HG03135 (cell line): ENCODE measurements around the gene NAA30.
A peak's percentile ranks its signal among the peaks of the same experiment; 100 is the strongest.

Source experiments
- ATAC-seq: cut with Tn5 transposase; IDR thresholded peaks from one replicate; pipeline ENCODE4 v1.9.1; 2021; ENCODE audit warnings: mild to moderate bottlenecking, moderate library complexity; ENCODE audit not compliant: unreplicated experiment

The NAA30 gene

GRCh38 chr14:57391517-57392195 lies 1.3 kb downstream of the NAA30 start:
- ATAC-seq, result no peak

GRCh38 chr14:57392830-57393229 lies 2.4 kb downstream of the NAA30 start:
- ATAC-seq, result no peak

- ATAC-seq, result no peak
These were observed 10.4 kb downstream of the NAA30 start for GRCh38 chr14:57400556-57401494.

- no peak for ATAC-seq
These were observed 11.1 kb downstream of the NAA30 start for GRCh38 chr14:57401501-57401900.

- ATAC-seq, result no peak
These were observed 11.9 kb downstream of the NAA30 start for GRCh38 chr14:57402173-57402852.

- no peak for ATAC-seq
These were observed 13.1 kb downstream of the NAA30 start for GRCh38 chr14:57403521-57403864.

- ATAC-seq, result no peak
These were observed 15.2 kb downstream of the NAA30 start for GRCh38 chr14:57405562-57405961.

GRCh38 chr14:57408037-57408436 lies 17.7 kb downstream of the NAA30 start:
- ATAC-seq, result no peak

GRCh38 chr14:57408634-57409033 lies 18.2 kb downstream of the NAA30 start:
- no peak for ATAC-seq

- ATAC-seq, result no peak
These were observed 22.0 kb downstream of the NAA30 start for GRCh38 chr14:57412341-57412740.

GRCh38 chr14:57413849-57414248 lies 23.5 kb downstream of the NAA30 start:
- ATAC-seq, result no peak

- no peak for ATAC-seq
These were observed 26.8 kb downstream of the NAA30 start for GRCh38 chr14:57417228-57417627.

- ATAC-seq, result no peak
These were observed 28.6 kb downstream of the NAA30 start for GRCh38 chr14:57418999-57419398.

GRCh38 chr14:57420033-57420432 lies 29.6 kb downstream of the NAA30 start:
- no peak for ATAC-seq

GRCh38 chr14:57420986-57421385 lies 30.6 kb downstream of the NAA30 start:
- no peak for ATAC-seq

- ATAC-seq, result no peak
These were observed 45.5 kb downstream of the NAA30 start for GRCh38 chr14:57435923-57436322.

- ATAC-seq, result no peak
These were observed 71.5 kb downstream of the NAA30 start for GRCh38 chr14:57461777-57462320.

GRCh38 chr14:57462551-57462950 lies 72.2 kb downstream of the NAA30 start:
- no peak for ATAC-seq

GRCh38 chr14:57464008-57464730 lies 73.8 kb downstream of the NAA30 start:
- peak; percentile 86 for ATAC-seq
